Cardiac fibroblast (primary cell): ENCODE measurements around the gene TAB3.

Experiments used
- DNase-seq, 2 donors: peaks; one replicate each; pipeline versions ENCODE4 v3.0.0 to v3.0.0-alpha.2; 2010; ENCODE audit warnings: low read depth in 2 of 2
- H3K4me3 ChIP-seq, 2 donors: replicated peaks in 1 of 2; 1 replicate in 1 of 2; 2 replicates in 1 of 2; pipeline ENCODE4 v1.5.1; 2011; ENCODE audit warnings: low read depth in 2 of 2, low read length in 2 of 2, mild to moderate bottlenecking in 2 of 2, moderate library complexity in 1 of 2
- TF ChIP-seq, protein P1 (sequence below): IDR thresholded peaks from one replicate; pipeline ENCODE4 v1.5.1; 2011; ENCODE audit warnings: low read depth, mild to moderate bottlenecking, low read length, inconsistent platforms

The TAB3 gene

DNA sequence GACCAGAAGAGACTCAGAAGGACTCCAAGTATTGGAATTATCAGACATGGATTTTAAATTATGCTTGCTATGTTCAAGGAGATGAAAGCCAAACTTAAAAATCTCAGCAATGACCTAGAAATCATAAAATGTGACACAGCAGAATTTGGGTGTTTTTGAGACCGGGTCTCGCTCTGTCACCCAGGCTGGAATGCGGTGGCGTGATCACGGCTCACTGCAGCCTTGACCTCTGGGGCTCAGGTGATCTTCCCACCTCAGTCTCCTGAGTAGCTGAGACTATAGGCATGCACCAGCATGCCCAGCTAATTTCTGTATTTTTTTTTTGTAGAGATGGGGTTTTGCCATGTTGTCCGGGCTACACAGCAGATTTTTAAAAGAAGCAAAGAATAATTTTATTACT is 12.7 kb downstream of the TAB3 start:
- no peak for DNase-seq
- TF ChIP-seq, protein P1, sequence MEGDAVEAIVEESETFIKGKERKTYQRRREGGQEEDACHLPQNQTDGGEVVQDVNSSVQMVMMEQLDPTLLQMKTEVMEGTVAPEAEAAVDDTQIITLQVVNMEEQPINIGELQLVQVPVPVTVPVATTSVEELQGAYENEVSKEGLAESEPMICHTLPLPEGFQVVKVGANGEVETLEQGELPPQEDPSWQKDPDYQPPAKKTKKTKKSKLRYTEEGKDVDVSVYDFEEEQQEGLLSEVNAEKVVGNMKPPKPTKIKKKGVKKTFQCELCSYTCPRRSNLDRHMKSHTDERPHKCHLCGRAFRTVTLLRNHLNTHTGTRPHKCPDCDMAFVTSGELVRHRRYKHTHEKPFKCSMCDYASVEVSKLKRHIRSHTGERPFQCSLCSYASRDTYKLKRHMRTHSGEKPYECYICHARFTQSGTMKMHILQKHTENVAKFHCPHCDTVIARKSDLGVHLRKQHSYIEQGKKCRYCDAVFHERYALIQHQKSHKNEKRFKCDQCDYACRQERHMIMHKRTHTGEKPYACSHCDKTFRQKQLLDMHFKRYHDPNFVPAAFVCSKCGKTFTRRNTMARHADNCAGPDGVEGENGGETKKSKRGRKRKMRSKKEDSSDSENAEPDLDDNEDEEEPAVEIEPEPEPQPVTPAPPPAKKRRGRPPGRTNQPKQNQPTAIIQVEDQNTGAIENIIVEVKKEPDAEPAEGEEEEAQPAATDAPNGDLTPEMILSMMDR = no peak
- no peak overlapping the region for H3K4me3 ChIP-seq

DNA sequence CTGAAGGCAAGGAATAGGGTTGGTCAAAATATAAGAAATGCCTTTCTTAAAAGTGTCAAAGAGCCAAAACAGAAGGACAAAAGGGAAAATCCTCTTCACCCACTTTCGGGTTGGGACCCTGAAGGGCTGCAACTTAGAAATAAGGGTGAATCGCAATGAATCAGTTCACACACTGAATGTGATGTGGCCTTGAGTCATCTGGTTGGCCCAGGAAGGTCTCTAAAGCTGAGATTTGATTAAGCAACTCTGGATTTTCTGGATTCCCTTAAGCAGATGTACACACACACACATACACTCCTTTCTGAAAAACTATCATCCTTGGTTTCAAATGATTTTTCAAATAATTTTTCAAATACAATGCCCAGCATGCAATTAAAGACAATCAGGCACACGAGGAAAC is 13.1 kb downstream of the TAB3 start:
- peak; percentile 61 to 92 for DNase-seq
- peak overlapping the region in 1 of 2 donors; percentile 14 for H3K4me3 ChIP-seq
- TF ChIP-seq, protein P1 = no peak

DNA sequence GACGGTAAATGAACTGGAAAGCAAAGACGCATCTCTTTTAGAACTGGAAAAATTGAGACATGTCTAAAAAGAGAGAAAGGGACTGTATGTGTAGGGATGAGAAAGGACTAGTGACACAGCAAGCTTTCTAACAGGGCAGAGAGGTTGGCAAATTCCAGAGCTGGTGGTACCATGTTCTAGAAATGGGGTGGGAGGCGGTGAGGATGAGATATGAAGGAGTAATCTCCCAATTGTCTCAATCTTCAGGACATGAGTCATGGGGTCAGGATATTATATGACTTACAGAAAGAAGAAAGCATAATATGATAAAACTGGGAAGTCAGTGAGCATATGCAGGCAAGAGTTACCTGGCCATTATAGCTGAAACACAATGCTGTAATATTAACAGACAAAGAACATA is 14.2 kb downstream of the TAB3 start:
- TF ChIP-seq, protein P1 = no peak
- DNase-seq = peak in 1 of 2 donors; percentile 21
- no peak overlapping the region for H3K4me3 ChIP-seq

DNA sequence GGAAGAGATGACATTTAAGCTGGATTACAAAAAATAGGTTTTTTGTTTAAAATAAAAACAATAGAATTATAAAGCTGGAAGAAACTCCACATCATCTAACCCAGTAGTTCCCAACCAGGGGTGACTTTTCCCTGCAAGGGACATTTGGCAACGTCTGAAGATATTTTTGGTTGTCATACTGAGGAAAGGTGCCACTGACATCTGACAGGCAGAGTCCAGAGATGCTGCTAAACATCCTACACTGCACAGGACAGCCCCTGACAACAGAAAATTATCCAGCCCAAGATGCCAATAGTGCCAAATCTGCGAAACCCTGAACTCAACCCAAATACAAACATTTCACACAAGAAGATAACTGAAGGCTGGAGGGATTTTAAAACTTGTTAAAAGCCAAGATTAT is 18.5 kb downstream of the TAB3 start:
- TF ChIP-seq, protein P1 = no peak
- no peak for DNase-seq
- no peak overlapping the region for H3K4me3 ChIP-seq

DNA sequence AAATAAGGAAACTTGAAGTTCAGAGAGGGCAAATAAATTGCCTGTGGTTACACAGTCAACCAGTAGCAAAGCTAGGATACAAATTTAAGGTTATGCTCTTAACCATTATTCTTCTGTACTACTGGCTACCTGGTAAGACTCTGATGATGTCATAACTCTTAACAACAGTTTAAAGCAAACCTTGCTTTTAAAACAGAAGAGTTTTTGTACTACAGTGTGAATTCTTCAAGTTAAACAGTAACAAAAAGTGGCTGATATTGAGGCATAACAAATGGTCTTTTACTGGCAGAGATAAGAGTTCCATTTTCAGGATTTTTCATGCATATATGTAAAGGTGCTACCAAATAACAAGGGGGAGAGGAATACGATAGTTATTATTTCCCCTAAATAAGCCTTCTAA is 23.4 kb downstream of the TAB3 start:
- no peak overlapping the region for H3K4me3 ChIP-seq
- TF ChIP-seq, protein P1 = no peak
- DNase-seq = no peak

DNA sequence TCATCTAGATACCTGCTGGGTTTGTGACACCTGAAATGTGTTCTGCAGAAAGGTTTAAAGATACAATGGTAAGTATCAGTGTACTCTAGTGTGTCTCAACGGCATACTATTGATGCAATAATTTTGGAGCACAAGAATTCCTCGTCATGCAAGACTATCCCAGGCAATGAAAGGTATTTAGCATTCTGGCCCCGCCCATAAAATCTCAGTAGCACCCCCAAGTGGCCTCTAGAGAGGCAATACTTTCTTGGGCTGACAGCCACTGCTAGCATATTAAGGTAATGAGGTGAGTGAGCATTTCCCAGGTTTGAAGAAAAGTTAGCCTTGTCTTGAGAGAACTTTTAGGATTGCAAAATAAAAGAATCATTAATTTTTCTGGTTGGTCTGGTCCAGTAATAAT is 24.0 kb downstream of the TAB3 start:
- TF ChIP-seq, protein P1 = peak; percentile 11
- H3K4me3 ChIP-seq = no peak overlapping the region
- DNase-seq = peak; percentile 3 to 22

DNA sequence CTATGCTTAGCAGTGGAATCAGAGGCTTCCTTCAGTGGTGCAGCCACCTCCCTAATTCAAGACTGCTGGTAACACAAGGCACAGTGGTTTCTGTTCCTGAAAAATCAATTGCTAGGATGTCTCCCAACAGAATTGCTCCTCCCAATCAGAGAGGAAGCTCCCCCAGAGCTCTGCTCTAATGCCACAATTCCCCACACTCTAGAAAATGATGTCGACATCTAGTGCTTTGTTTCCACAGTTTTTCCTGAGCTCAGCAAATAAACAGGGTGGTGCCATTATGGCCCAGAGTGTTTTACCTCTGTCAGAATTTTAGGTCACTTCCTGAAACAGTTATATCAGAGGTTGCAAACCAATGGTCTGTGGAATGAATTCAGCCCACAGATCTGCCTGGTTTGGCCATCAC is 24.7 kb downstream of the TAB3 start:
- TF ChIP-seq, protein P1 = no peak
- peak in 1 of 2 donors; percentile 15 for DNase-seq
- no peak overlapping the region for H3K4me3 ChIP-seq
